KMS-11 (cell line): ENCODE data around the gene FXYD7.
"Not testable (repeated sequence)": the region's sequence is repeated elsewhere in the genome, so short reads cannot be mapped to it uniquely, and the experiment has no call there.

Source experiments
- H2AFZ ChIP-seq: fragments of 200-600 bp; sonication (generic); 2 replicates; pipeline ENCODE4 v1.6.1; 2016; ENCODE audit warnings: antibody characterized with exemption, mixed run types, low read depth
- H3K27ac ChIP-seq: fragments of 200-600 bp; sonication (generic); 2 replicates; pipeline ENCODE4 v1.6.1; 2016; ENCODE audit warnings: mild to moderate bottlenecking, mixed run types
- H3K27me3 ChIP-seq: fragments of 200-600 bp; sonication (generic); 2 replicates; pipeline ENCODE4 v1.6.1; 2017; ENCODE audit warnings: mild to moderate bottlenecking, low read depth, mixed run types, moderate library complexity; ENCODE audit not compliant: insufficient read depth
- H3K36me3 ChIP-seq: fragments of 200-600 bp; sonication (generic); 2 replicates; pipeline ENCODE4 v1.6.1; 2017; ENCODE audit warnings: mild to moderate bottlenecking, mixed run types; ENCODE audit not compliant: insufficient read depth
- H3K4me1 ChIP-seq: fragments of 200-600 bp; sonication (generic); 2 replicates; pipeline ENCODE4 v1.6.1; 2016; ENCODE audit warnings: mild to moderate bottlenecking, low read depth, mixed run types; ENCODE audit not compliant: poor library complexity, severe bottlenecking
- H3K4me2 ChIP-seq: fragments of 200-600 bp; sonication (generic); 2 replicates; pipeline ENCODE4 v1.7.0; 2016; ENCODE audit warnings: mild to moderate bottlenecking, mixed run types
- H3K4me3 ChIP-seq: fragments of 200-600 bp; sonication (generic); IDR thresholded peaks from 2 replicates; pipeline ENCODE4 v1.6.1; 2017; ENCODE audit warnings: low read depth, low read length, mixed read lengths; ENCODE audit not compliant: insufficient read depth
- H3K79me2 ChIP-seq: fragments of 200-600 bp; sonication (generic); 2 replicates; pipeline ENCODE4 v1.6.1; 2016; ENCODE audit warnings: low read depth, mixed run types; ENCODE audit not compliant: insufficient read depth
- H3K9ac ChIP-seq: fragments of 200-600 bp; sonication (generic); 2 replicates; pipeline ENCODE4 v1.6.1; 2016; ENCODE audit warnings: mild to moderate bottlenecking, mixed run types
- H4K20me1 ChIP-seq: fragments of 200-600 bp; sonication (generic); 2 replicates; pipeline ENCODE4 v1.6.1; 2016; ENCODE audit warnings: mild to moderate bottlenecking, mixed run types; ENCODE audit not compliant: insufficient read depth
- TF ChIP-seq, protein P1 (sequence below): fragments of 200-600 bp; sonication (generic); conservative IDR thresholded peaks from 2 replicates; pipeline ENCODE4 v1.6.1; 2017; ENCODE audit warnings: low read depth, mild to moderate bottlenecking, antibody characterized with exemption, low read length, moderate library complexity, mixed read lengths

FXYD7 gene

DNA sequence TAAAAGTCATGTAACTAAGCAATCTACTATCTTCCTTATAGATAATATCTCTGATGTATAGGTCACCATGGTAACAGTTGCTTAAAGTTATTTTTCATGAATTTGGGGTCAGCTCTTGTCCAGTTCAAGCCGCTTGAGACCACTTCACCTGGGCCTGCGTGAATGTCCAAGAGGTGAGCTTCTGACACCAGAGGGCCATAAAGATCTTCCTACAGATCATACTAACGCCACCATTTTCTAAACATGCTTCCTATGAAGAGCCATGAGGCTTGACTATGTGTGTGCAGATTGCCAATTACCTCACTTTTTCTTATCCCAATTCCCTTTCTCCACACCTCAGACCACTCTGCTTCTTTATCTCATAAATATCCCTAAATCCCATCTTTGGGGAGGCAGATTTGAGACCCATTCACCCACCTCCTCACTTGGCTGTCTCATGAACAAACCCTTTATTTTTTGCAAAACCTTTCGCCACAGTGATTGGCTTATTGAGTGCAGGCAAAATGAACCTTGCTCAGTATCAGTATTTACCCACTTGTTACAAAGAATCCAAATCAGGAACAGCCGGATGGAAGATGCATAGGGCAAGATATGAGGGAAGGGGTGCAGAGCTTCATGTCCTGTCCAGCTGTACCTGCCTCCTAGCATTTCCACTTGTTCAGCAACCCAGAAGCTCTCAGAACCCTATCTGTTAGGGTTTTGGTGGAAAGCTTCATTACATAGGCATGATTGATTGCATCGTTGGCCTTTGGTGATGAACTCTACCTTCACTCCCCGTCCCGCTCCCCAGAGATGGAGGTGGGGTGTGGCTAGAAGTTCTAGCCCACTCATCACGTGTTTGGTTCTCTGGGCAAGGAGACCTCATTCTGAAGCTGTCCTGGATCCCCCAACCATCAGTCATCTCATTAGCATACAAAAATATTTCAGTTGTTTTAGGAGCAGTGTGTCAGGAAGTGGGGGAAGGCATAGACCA, 51.2 kb downstream of the FXYD7 start:
- no peak overlapping the region for H3K4me2 ChIP-seq
- H3K4me1 ChIP-seq, result no peaks in the 10 kb centered on the region
- H4K20me1 ChIP-seq, result no peaks in the 10 kb centered on the region
- no peaks in the 10 kb centered on the region for H3K36me3 ChIP-seq
- H2AFZ ChIP-seq, result no peak overlapping the region
- H3K27ac ChIP-seq, result no peak overlapping the region
- H3K79me2 ChIP-seq, result no peaks in the 10 kb centered on the region
- H3K27me3 ChIP-seq, result no peaks in the 10 kb centered on the region; the same call in 1 of the 2 replicates
- TF ChIP-seq, protein P1, sequence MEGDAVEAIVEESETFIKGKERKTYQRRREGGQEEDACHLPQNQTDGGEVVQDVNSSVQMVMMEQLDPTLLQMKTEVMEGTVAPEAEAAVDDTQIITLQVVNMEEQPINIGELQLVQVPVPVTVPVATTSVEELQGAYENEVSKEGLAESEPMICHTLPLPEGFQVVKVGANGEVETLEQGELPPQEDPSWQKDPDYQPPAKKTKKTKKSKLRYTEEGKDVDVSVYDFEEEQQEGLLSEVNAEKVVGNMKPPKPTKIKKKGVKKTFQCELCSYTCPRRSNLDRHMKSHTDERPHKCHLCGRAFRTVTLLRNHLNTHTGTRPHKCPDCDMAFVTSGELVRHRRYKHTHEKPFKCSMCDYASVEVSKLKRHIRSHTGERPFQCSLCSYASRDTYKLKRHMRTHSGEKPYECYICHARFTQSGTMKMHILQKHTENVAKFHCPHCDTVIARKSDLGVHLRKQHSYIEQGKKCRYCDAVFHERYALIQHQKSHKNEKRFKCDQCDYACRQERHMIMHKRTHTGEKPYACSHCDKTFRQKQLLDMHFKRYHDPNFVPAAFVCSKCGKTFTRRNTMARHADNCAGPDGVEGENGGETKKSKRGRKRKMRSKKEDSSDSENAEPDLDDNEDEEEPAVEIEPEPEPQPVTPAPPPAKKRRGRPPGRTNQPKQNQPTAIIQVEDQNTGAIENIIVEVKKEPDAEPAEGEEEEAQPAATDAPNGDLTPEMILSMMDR, result no peak
- no peak overlapping the region for H3K9ac ChIP-seq
- no peak overlapping the region for H3K4me3 ChIP-seq

DNA sequence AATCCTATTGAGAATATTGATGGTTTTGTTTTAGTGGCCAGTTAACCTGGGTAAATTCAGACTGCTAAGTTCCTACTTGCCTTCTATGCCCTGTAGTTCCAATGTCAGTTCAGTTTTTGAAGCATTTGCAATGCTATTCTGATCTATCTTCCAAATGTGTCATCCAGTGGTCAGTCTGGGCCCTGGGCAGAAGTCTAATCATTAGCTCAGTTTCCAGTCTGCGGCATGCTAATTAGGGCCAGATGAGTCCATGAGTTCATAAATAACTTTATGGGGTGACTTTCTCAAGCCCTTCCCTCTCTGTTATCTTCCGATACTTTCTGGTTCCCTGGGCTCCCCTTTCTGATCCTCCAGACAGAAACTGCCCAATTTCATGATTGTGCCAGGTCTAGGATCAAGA, 52.8 kb downstream of the FXYD7 start:
- no peak overlapping the region for H3K27ac ChIP-seq
- TF ChIP-seq, protein P1, result no peak
- H3K4me1 ChIP-seq, result no peaks in the 10 kb centered on the region
- no peak overlapping the region for H2AFZ ChIP-seq
- no peak overlapping the region for H3K9ac ChIP-seq
- H4K20me1 ChIP-seq, result no peaks in the 10 kb centered on the region
- no peak overlapping the region for H3K4me3 ChIP-seq
- H3K79me2 ChIP-seq, result no peaks in the 10 kb centered on the region
- H3K36me3 ChIP-seq, result no peaks in the 10 kb centered on the region
- no peaks in the 10 kb centered on the region; the same call in 1 of the 2 replicates for H3K27me3 ChIP-seq
- no peak overlapping the region for H3K4me2 ChIP-seq

DNA sequence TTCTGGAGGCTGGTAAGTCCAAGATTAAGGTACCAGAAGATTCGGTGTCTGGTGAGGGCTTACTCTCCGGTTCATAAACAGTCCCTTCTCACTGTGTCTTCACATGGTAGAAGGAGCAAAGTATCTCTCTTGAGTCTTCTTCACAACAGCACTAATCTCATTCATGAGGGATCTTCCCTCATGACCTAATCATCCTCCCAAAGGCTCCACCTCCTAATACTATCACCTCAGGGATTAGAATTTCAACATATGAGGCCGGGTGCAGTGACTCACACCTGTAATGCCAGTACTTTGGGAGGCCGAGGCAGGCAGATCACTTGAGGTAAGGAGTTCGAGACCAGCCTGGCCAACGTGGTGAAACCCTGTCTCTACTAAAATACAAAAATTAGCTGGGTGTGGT, 53.8 kb downstream of the FXYD7 start:
- H3K4me3 ChIP-seq, H3K4me2 ChIP-seq, H3K79me2 ChIP-seq, H3K4me1 ChIP-seq, H3K27me3 ChIP-seq, H3K9ac ChIP-seq, H3K27ac ChIP-seq, H4K20me1 ChIP-seq, H2AFZ ChIP-seq, H3K36me3 ChIP-seq: not testable (repeated sequence)

DNA sequence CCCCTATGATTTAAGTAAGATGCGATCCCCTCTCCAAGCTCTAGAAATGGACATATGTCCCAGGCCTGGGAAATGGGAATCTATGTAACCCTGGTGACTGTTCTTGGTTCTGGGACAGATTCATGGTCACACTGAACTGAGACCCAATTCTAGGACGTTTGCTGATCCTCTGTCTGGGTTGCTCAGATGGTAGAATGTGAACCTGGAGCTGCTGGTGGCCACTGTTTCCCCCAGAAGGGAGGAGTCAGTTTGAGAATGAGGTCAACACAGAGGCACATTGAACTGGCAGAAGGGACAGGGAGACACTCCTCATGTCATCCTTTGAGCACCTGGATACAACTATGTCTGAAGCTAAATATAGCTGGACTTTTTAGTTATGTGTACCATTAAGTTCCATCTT, 56.4 kb downstream of the FXYD7 start:
- Histone ChIP-seq H3K36me3 (no peaks in the 10 kb centered on the region), H3K4me1 (peaks cover 8% of the 10 kb centered on the region), H3K79me2 (no peaks in the 10 kb centered on the region), H3K9ac (no peak overlapping the region), H3K27ac (no peak overlapping the region), H3K4me3 (no peak overlapping the region), H3K27me3 (no peaks in the 10 kb centered on the region; the same call in 1 of the 2 replicates), H3K4me2 (no peak overlapping the region), H2AFZ (no peak overlapping the region), H4K20me1 (no peaks in the 10 kb centered on the region)
- TF ChIP-seq, protein P1, result no peak
